Measurements from ENCODE around the gene ZEB2. TPM values are rescaled to one million over a fixed set of nuclear protein-coding genes. Genes with fewer than 3 reads are reported as not detected.

The ZEB2 gene
- total and polyA plus RNA-seq, 2 of the 8 experiments (the other 6 are each of a cell fraction or from before 2014, with no cell fraction given) = 0.38 TPM; not detected in 1

GRCh38 chr2:144515099-144515695 is 4.7 kb downstream of the ZEB2 start (continued):
- no peak for TF ChIP-seq CHD7 (IDR thresholded peaks at IDR 0.05; ENCODE audit: insufficient replicate concordance, low read length)
